CD14-positive monocyte (primary cell): ENCODE results near the gene ADH1C. TPM values are rescaled to one million over a fixed set of nuclear protein-coding genes. Genes with fewer than 3 reads are reported as not detected.

ENCODE experiments used
- DNase-seq, 3 donors: peaks; one replicate each; pipeline ENCODE4 v3.0.0-alpha.2; 2011 to 2022
- H2AFZ ChIP-seq: 2 replicates; pipeline ENCODE4 v1.6.0; 2012; ENCODE audit warnings: mild to moderate bottlenecking, low read depth, low read length, inconsistent platforms; ENCODE audit not compliant: insufficient read depth, poor library complexity, severe bottlenecking
- H3K27ac ChIP-seq, 2 donors: 1 replicate in 1 of 2; 2 replicates in 1 of 2; pipeline ENCODE4 v1.5.1; 2012 to 2013; ENCODE audit warnings: low read length in 2 of 2, control low read depth in 1 of 2, inconsistent platforms in 1 of 2, low read depth in 1 of 2, mild to moderate bottlenecking in 1 of 2
- H3K27me3 ChIP-seq, 2 donors: one replicate each; pipeline versions ENCODE4 v1.6.0 to v1.6.1; 2011 to 2013; ENCODE audit warnings: low read length in 2 of 2; ENCODE audit not compliant: control insufficient read depth in 2 of 2, insufficient read depth in 2 of 2
- H3K36me3 ChIP-seq, 2 donors: replicated peaks in 1 of 2; 1 replicate in 1 of 2; 2 replicates in 1 of 2; pipeline versions ENCODE4 v1.5.1 to v1.6.1; 2012 to 2013; ENCODE audit warnings: low read length in 2 of 2, control low read depth in 1 of 2, inconsistent platforms in 1 of 2, mild to moderate bottlenecking in 1 of 2; ENCODE audit not compliant: insufficient read depth in 2 of 2, control insufficient read depth in 1 of 2
- H3K4me1 ChIP-seq, 2 donors: 1 replicate in 1 of 2; 2 replicates in 1 of 2; pipeline versions ENCODE4 v1.5.1 to v1.6.1; 2012 to 2013; ENCODE audit warnings: low read length in 2 of 2, control low read depth in 1 of 2, inconsistent platforms in 1 of 2, mild to moderate bottlenecking in 1 of 2, moderate library complexity in 1 of 2; ENCODE audit not compliant: insufficient read depth in 2 of 2, control insufficient read depth in 1 of 2
- H3K4me2 ChIP-seq: replicated peaks from 2 replicates; pipeline ENCODE3; 2012; ENCODE audit warnings: low read length, moderate library complexity, mild to moderate bottlenecking; ENCODE audit not compliant: poor library complexity, severe bottlenecking; ENCODE audit errors: extremely low read depth
- H3K4me3 ChIP-seq, 3 experiments: fragments of 200-600 bp in 1 of 3; sonication (generic) in 1 of 3; replicated peaks in 1 of 3; 1 replicate in 2 of 3; 2 replicates in 1 of 3; pipeline ENCODE4 v1.5.1; 2011 to 2013; ENCODE audit warnings: low read length in 3 of 3, mild to moderate bottlenecking in 3 of 3, control low read depth in 2 of 3, low read depth in 2 of 3, inconsistent platforms in 1 of 3, moderate library complexity in 1 of 3
- H3K79me2 ChIP-seq: 2 replicates; pipeline ENCODE4 v1.6.0; 2012; ENCODE audit warnings: mild to moderate bottlenecking, control low read depth, inconsistent platforms, low read length, moderate library complexity; ENCODE audit not compliant: insufficient read depth
- H3K9ac ChIP-seq: 2 replicates; pipeline ENCODE4 v1.6.0; 2017; ENCODE audit warnings: low read length, mild to moderate bottlenecking; ENCODE audit not compliant: insufficient read depth, poor library complexity, severe bottlenecking
- H3K9me3 ChIP-seq, 2 donors: replicated peaks in 1 of 2; 1 replicate in 1 of 2; 2 replicates in 1 of 2; pipeline versions ENCODE4 v1.5.1 to v1.6.1; 2012 to 2013; ENCODE audit warnings: low read length in 2 of 2, control low read depth in 1 of 2; ENCODE audit not compliant: control insufficient read depth in 1 of 2, insufficient read depth in 1 of 2
- H4K20me1 ChIP-seq: 2 replicates; pipeline ENCODE4 v1.6.0; 2012; ENCODE audit warnings: mild to moderate bottlenecking, low read length, control low read depth, moderate library complexity; ENCODE audit not compliant: insufficient read depth
- H3K27ac Mint-ChIP-seq, 7 donors: one replicate each; pipeline ENCODE4 v1.8.0; 2020; ENCODE audit warnings: mild to moderate bottlenecking in 7 of 7, mixed read lengths in 7 of 7, moderate library complexity in 6 of 7, inconsistent platforms in 2 of 7
- H3K27me3 Mint-ChIP-seq, 3 donors: one replicate each; pipeline ENCODE4 v1.8.0; 2021 to 2022; ENCODE audit warnings: low read depth in 3 of 3, mild to moderate bottlenecking in 3 of 3, mixed read lengths in 3 of 3, moderate library complexity in 3 of 3, inconsistent platforms in 1 of 3
- H3K36me3 Mint-ChIP-seq, 2 donors: one replicate each; pipeline ENCODE4 v1.8.0; 2020; ENCODE audit warnings: mixed read lengths in 2 of 2, inconsistent platforms in 1 of 2, mild to moderate bottlenecking in 1 of 2
- H3K4me1 Mint-ChIP-seq: one replicate; pipeline ENCODE4 v1.8.0; 2020; ENCODE audit warnings: mild to moderate bottlenecking, mixed read lengths
- H3K4me3 Mint-ChIP-seq, 2 donors: one replicate each; pipeline ENCODE4 v1.8.0; 2020; ENCODE audit warnings: mild to moderate bottlenecking in 2 of 2, mixed read lengths in 2 of 2, moderate library complexity in 1 of 2
- H3K9me3 Mint-ChIP-seq, 7 donors: one replicate each; pipeline ENCODE4 v1.8.0; 2020 to 2022; ENCODE audit warnings: mixed read lengths in 7 of 7, mild to moderate bottlenecking in 6 of 7, moderate library complexity in 6 of 7, inconsistent platforms in 2 of 7
- WGBS: methylation state at CpG from one replicate; pipeline ENCODE4 v1.1.5; 2013; ENCODE audit warnings: missing lambda C conversion rate; ENCODE audit not compliant: insufficient coverage; 5-methylcytosine and 5-hydroxymethylcytosine counted together
- intact Hi-C, 2 donors: fragments of 100-400 bp; cut with micrococcal nuclease; formaldehyde crosslinking; loops; one replicate each; pipeline versions ENCODE4 v1.15.0 to v1.15.1; 2023
- polyA plus RNA-seq, 3 donors: library from polyadenylated mRNA; depleted of rRNA in 1 of 3; unstranded in 2 of 3; stranded (reverse) in 1 of 3; fragments of 300-500 nt in 2 of 3; fragments of >200 nt in 1 of 3; fragmentation: Illumina TruSeq in 2 of 3; gene quantifications; 1 replicate in 2 of 3; 2 replicates in 1 of 3; pipeline ENCODE4 v1.2.3, GENCODE V29; 2012 to 2021
- TF ChIP-seq, protein P1 (sequence below): fragments of 200-600 bp; IDR thresholded peaks from one replicate; pipeline ENCODE4 v1.8.0; 2022; ENCODE audit warnings: antibody characterized with exemption, mild to moderate bottlenecking

The ADH1C gene
- polyA plus RNA-seq, 3 donors = not detected

DNA sequence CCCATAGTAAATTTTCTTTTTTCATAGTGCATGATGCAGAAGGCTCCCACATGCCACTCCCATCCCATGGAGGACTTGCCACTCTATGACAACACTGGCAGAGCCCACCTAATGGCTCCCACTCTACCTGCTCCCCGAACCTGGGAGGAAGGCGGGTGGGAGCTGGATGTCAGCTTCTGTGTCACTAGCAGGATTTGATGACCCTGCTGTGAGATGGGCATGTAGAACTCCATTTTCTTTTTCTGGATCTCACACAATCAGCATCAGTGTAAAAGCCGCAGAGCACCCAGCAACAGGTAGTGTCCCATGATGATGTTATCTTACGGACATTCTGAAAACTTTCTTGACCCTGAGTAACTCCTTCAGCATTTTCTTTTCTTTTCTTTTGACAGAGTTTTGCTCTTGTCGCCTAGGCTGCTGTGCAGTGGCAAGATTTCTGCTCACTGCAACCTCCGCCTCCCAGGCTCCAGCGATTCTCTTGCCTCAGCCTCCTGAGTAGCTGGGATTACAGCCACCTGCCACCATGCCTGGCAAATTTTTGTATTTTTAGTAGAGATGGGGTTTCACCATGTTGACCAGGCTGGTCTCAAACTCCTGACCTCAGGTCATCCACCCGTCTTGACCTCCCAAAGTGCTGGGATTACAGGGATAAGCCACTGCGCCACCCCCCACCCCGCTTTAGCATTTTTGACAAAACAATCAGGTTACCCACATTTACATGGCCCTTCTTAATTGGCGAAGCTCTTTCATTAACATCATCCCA lies 46.7 kb downstream of the ADH1C start:
- Mint-ChIP-seq H3K36me3 (no peaks in the 10 kb centered on the region), H3K4me3 (no peak overlapping the region), H3K9me3 (peaks cover 0 to 21% (median 4%) of the 10 kb centered on the region in 7 donors), H3K4me1 (no peaks in the 10 kb centered on the region), H3K27me3 (no peaks in the 10 kb centered on the region), H3K27ac (no peak overlapping the region)
- peaks cover 0 to 23% of the 10 kb centered on the region in 2 donors for H3K9me3 ChIP-seq
- intact Hi-C loops = no loop called here
- no peak overlapping the region for H2AFZ ChIP-seq
- no peak for DNase-seq
- H3K27me3 ChIP-seq = no peaks in the 10 kb centered on the region
- H3K4me3 ChIP-seq = no peak overlapping the region
- H3K4me2 ChIP-seq = no peak overlapping the region
- no peaks in the 10 kb centered on the region for H3K4me1 ChIP-seq
- no peaks in the 10 kb centered on the region for H3K36me3 ChIP-seq
- TF ChIP-seq, protein P1, sequence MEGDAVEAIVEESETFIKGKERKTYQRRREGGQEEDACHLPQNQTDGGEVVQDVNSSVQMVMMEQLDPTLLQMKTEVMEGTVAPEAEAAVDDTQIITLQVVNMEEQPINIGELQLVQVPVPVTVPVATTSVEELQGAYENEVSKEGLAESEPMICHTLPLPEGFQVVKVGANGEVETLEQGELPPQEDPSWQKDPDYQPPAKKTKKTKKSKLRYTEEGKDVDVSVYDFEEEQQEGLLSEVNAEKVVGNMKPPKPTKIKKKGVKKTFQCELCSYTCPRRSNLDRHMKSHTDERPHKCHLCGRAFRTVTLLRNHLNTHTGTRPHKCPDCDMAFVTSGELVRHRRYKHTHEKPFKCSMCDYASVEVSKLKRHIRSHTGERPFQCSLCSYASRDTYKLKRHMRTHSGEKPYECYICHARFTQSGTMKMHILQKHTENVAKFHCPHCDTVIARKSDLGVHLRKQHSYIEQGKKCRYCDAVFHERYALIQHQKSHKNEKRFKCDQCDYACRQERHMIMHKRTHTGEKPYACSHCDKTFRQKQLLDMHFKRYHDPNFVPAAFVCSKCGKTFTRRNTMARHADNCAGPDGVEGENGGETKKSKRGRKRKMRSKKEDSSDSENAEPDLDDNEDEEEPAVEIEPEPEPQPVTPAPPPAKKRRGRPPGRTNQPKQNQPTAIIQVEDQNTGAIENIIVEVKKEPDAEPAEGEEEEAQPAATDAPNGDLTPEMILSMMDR = no peak
- WGBS = 100% methylated on average over 2 of the region's 11 CpGs
- no peaks in the 10 kb centered on the region for H4K20me1 ChIP-seq
- H3K9ac ChIP-seq = no peak overlapping the region
- H3K27ac ChIP-seq = no peak overlapping the region
- H3K79me2 ChIP-seq = no peaks in the 10 kb centered on the region

DNA sequence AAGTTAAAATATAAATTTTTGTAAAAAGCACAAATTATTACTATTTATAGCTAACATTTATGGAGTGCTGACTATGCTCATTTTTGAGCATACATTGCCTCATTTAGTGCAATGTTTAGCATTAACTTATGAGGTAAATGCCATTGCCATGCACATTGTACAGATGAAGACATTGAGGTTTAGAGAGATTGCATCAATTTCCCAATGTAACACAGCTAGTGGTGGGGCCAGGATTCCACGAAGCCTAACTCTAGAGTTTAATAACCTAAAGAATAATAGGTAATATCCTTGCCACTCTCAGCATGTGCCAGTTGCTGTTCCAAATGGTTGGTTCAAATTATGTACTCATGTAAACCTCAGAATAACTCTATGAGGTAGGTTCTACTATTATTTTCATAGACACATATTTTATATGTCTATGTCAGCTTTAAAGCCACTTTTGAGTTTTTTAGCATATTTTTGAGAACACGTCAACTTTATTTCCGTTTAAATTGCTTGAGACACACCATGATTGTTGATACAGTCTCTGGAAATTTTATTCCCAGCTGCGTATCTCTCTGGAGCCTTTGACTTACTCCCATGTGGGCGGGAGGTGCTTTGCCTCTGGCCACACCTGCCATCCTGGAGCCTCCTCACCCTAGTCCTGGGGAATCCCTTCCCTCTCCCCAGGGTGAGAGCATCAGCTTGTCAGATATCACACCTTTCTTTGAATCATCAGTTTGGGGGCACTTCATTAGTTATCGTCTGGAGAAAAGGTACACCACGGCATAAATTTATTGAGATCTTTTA lies 51.0 kb downstream of the ADH1C start:
- intact Hi-C loops = no loop called here
- 100% methylated on average over 2 of the region's 7 CpGs for WGBS
- Mint-ChIP-seq H3K36me3 (no peaks in the 10 kb centered on the region), H3K27ac (no peak overlapping the region), H3K4me1 (no peaks in the 10 kb centered on the region), H3K27me3 (no peaks in the 10 kb centered on the region), H3K9me3 (peaks cover 0 to 21% (median 6%) of the 10 kb centered on the region in 7 donors), H3K4me3 (no peak overlapping the region)
- DNase-seq = no peak
- Histone ChIP-seq H3K27me3 (no peaks in the 10 kb centered on the region), H4K20me1 (no peaks in the 10 kb centered on the region), H2AFZ (no peak overlapping the region), H3K27ac (no peak overlapping the region), H3K4me3 (no peak overlapping the region), H3K79me2 (no peaks in the 10 kb centered on the region), H3K4me2 (no peak overlapping the region), H3K9ac (no peak overlapping the region), H3K36me3 (no peaks in the 10 kb centered on the region), H3K9me3 (peaks cover 0 to 23% of the 10 kb centered on the region in 2 donors), H3K4me1 (no peaks in the 10 kb centered on the region)
- TF ChIP-seq, protein P1 = no peak
